ENCODE data around the gene HPCAL4.

Gene HPCAL4

DNA sequence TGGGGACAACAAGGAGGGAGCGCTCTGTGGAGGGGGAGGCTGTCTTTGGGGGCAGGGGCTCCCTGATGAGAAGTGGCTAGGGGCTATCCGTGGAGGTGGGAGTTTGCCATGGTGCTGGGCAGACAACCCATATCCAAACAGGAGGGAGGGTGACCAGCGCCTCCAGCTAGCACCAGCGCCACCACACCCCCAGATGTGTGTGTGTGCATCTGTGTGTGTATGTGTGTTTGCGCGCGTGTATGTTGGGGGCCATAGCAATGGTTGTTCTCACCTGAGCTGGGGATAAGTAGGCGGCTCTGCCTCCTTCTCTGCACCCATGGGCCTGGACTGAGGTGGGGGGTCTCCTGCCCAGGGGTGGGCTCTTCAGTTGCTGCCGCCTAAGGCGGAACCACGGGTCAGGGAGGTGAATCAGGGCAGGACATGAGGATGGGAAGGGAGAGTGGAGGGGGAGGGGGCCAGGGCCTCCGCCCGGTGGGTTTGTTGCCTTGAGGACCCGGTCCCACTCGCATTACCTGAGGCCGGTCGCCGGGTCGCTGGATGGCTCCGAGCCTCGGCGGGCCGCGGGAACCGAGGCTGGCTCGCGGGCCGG, 345 bp downstream of the HPCAL4 start:
- Mint-ChIP-seq H3K27me3 (ENCODE audit: low read depth) (peaks cover 96% of the 10 kb centered on the region), H3K9me3 (no peaks in the 10 kb centered on the region), H3K27ac (no peak overlapping the region), H3K36me3 (ENCODE audit: low read depth) (no peaks in the 10 kb centered on the region), H3K4me3 (peak overlapping the region; percentile 19 to 63 (median 59)), H3K4me1 (peaks cover 24% of the 10 kb centered on the region)
- no peak for TF ChIP-seq CTCF (IDR thresholded peaks at IDR 0.05; ENCODE audit: unreplicated experiment in 3 of 3)

DNA sequence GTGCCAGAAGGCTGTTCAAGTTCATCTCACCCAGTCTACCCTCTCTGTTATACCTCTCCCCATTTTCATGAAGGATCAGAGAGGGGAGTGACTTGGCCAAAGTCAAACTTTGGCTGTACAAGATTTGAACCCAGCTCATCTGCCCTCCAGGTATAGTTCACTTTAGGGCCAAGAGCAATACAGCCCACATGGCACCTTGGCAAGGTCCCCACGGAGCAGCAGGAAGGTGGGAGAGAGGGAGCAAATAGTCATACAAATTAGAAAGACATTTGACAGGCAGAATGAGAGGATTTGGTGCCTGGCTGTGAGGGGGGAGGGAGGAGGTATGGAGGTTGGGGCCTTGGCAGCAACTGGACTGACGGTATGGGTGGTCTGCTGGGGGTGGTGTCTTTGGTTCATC, 1.0 kb downstream of the HPCAL4 start:
- Mint-ChIP-seq H3K27ac (no peak overlapping the region), H3K9me3 (no peaks in the 10 kb centered on the region)

GRCh38 chr1:39689635-39690034, 1.6 kb downstream of the HPCAL4 start:
- Mint-ChIP-seq H3K36me3 (ENCODE audit: low read depth) (no peaks in the 10 kb centered on the region), H3K27ac (peak overlapping the region in 1 of 3 experiments; percentile 48), H3K4me3 (peak overlapping the region in 2 of 3 experiments; percentile 59 to 65), H3K9me3 (no peaks in the 10 kb centered on the region), H3K27me3 (ENCODE audit: low read depth) (peaks cover 95% of the 10 kb centered on the region), H3K4me1 (peaks cover 19% of the 10 kb centered on the region)
- TF ChIP-seq CTCF (IDR thresholded peaks at IDR 0.05; ENCODE audit: unreplicated experiment in 3 of 3): no peak

More for the DNA sequence above, 1.0 kb downstream of the HPCAL4 start:
- Mint-ChIP-seq H3K36me3 (ENCODE audit: low read depth) (no peaks in the 10 kb centered on the region), H3K27me3 (ENCODE audit: low read depth) (peaks cover 95% of the 10 kb centered on the region), H3K4me1 (peaks cover 22% of the 10 kb centered on the region), H3K4me3 (peak overlapping the region; percentile 59 to 65 (median 63))
- no peak for TF ChIP-seq CTCF (IDR thresholded peaks at IDR 0.05; ENCODE audit: unreplicated experiment in 3 of 3)

DNA sequence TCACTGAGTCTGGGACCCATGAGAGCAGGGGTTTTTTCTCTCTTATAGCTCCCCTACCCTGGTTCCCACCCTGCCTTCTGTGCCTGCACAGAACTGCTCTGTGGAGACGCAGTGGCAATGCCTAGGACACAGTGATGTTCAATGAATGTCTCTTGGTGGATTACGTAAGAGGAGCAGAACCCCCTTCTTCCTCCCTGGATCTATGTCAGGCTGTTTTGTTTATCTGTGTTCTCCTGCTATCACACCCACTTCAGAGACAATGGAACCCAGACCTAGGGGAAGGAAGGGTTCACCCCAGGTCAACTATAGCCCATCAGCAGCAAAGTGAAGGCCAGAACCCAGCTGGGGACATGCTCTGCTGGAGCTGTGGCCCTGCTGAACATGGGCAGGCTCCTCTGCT, 2.0 kb downstream of the HPCAL4 start:
- TF ChIP-seq CTCF (IDR thresholded peaks at IDR 0.05; ENCODE audit: unreplicated experiment in 3 of 3): no peak
- peaks cover 95% of the 10 kb centered on the region for H3K27me3 Mint-ChIP-seq (ENCODE audit: low read depth)
- H3K4me3 Mint-ChIP-seq: no peak overlapping the region
- no peak overlapping the region for H3K27ac Mint-ChIP-seq
- H3K36me3 Mint-ChIP-seq (ENCODE audit: low read depth): no peaks in the 10 kb centered on the region
- no peaks in the 10 kb centered on the region for H3K9me3 Mint-ChIP-seq
- peaks cover 16% of the 10 kb centered on the region for H3K4me1 Mint-ChIP-seq

GRCh38 chr1:39688706-39689105, 2.5 kb downstream of the HPCAL4 start:
- Mint-ChIP-seq H3K27ac (no peak overlapping the region), H3K4me3 (peak overlapping the region in 1 of 3 experiments; percentile 9), H3K9me3 (no peaks in the 10 kb centered on the region), H3K4me1 (peaks cover 13% of the 10 kb centered on the region), H3K27me3 (ENCODE audit: low read depth) (peaks cover 94% of the 10 kb centered on the region), H3K36me3 (ENCODE audit: low read depth) (no peaks in the 10 kb centered on the region)
- no peak for TF ChIP-seq CTCF (IDR thresholded peaks at IDR 0.05; ENCODE audit: unreplicated experiment in 3 of 3)

- H3K9me3 Mint-ChIP-seq: peaks cover 2% of the 10 kb centered on the region
- H3K36me3 Mint-ChIP-seq (ENCODE audit: low read depth): no peaks in the 10 kb centered on the region
- H3K4me3 Mint-ChIP-seq: no peak overlapping the region
Measured at GRCh38 chr1:39687243-39687642, 4.0 kb downstream of the HPCAL4 start.

More at GRCh38 chr1:39687243-39687642, 4.0 kb downstream of the HPCAL4 start:
- H3K27ac Mint-ChIP-seq: no peak overlapping the region
- peaks cover 94% of the 10 kb centered on the region for H3K27me3 Mint-ChIP-seq (ENCODE audit: low read depth)
- peaks cover 13% of the 10 kb centered on the region for H3K4me1 Mint-ChIP-seq
- TF ChIP-seq CTCF (IDR thresholded peaks at IDR 0.05; ENCODE audit: unreplicated experiment in 3 of 3): no peak
